Activated CD4-positive, alpha-beta T cell treated with anti-CD3 and anti-CD28 coated beads for 1 hour (primary cell): Measurements from ENCODE around the gene SDK2.

ENCODE experiments used
- DNase-seq: peaks from one replicate; pipeline ENCODE4 v3.0.0-alpha.2; 2020

The SDK2 gene

DNA sequence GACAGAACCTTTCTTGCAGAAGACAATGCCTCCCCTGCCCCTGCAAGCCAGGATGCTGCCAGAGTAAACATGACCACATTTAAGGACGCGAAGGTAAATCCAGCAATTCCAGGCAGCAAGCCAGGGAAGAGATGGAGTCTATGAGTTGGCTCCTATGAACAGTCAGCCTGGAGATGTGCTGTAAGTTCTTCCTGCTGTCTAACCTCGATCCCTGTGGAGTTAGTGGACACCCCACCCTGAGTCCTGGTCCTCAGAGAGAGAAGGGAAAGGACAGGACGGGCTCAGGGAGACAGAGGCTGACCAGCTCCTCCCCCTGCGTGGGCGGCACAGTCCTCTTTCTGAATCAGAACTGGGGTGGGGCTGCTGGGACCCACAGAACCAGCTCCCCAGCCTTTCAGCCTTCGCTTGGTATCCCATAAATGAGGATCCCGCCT is 357.4 kb downstream of the SDK2 start:
- no peak for DNase-seq

DNA sequence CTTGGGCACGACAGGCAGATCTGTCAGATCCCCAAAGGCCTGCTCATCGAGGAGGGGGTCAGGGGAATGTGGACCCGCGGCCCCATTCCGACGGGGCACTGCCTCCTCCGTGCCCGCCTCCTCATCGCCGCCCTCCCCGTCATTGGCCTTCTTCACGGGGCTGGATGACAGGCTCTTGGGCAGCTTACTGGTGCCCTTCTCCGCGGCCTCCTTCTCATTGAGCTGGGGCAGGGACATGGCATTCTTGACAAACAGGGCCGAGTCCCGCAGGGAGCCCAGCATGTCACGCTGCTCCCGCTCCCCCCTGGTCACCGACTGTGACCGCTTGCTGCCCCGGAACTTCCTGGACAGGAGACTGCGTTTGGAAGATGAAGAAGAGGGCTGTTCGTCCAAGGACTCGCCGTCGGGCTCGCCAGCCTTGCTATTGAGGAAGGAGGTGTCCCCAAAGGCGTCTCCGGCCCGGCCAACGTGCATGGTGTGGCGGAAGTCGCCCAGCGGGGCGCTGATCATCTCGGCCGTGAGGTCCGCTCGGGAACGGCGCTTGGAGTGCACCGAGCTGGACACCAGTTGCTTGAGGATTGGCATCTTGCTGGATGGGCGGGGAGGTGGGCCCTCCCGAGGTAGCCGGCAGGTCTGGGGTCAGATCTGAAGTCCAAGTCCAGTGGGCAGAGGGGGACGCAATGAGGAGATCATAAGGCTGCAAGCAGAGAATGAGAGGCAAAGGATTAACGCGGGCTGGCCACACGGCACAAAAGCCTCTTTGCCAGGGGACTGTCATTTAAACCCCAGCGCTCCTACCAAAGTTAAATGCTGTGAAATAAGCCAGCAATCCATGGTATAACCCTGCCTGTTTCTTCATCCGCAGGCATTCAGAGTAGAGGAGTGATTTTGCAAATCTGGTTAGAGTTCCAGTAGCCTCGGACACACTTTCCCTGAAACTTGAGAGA is 358.1 kb downstream of the SDK2 start:
- no peak for DNase-seq

DNA sequence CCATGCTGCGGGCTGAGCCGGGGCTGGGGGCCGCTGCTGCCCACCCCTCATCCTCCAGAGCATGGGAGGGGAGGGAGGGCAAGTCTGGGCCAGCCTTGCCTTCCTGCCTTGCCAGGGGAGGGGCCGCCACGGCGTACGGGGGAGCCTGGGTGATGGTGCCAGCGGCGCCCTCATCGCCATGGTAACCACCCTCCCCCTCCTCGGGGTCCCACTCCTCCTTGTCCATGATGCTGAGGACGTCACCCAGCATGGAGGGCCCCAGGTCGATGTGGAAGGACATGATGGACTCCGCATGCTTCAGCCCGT is 358.7 kb downstream of the SDK2 start:
- no peak for DNase-seq

DNA sequence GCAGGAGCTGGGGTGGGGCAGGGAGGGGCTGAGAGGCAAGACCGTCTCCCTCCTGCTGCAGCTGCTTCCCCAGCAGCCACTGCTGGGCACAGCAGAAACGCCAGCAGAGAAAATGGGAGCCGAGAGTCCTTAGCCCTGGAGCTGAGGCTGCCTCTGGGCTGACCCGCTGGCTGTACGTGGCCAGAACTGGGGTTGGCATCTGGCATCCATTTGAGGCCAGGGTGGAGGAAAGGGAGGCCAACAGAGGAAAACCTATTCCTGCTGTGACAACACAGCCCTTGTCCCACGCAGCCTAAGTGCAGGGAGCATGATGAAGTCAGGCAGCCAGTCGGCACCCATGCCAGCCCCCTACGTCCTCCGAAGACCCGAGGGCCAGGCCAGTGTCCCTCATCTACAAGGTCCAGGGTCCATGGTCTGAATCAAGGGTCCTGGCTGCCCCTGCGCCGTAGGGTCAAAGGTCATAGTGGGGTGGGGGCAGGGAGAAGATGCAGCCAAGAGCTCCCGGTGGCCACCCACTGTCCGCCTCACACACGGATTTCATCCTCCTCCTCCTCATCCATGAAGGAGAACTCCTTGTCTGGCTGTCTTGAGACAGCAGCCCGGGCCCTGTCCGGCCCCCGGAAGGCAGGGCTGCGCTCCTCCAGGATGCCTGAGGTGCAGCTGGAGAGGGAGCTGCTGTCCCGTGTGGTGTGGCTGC is 359.2 kb downstream of the SDK2 start:
- no peak for DNase-seq
